Measurements from ENCODE around the gene OLFML2B. TPM values are rescaled to one million over a fixed set of nuclear protein-coding genes. Genes with fewer than 3 reads are reported as not detected.

Gene OLFML2B
- total RNA-seq, 4 donors from 2014 or later, result 0.11 to 5.7 (median 1.7) TPM

GRCh38 chr1:161985301-161985822 lies 38.3 kb downstream of the OLFML2B start:
- H3K27me3 ChIP-seq, result peaks cover 0 to 21% (median 0%) of the 10 kb centered on the region in 4 donors
- TF ChIP-seq POLR2A (IDR thresholded peaks at IDR 0.05) (no peak), CTCF (IDR thresholded peaks at IDR 0.05) (no peak)
- no peaks in the 10 kb centered on the region for H3K36me3 ChIP-seq
- DNase-seq, result no peak
- 75% methylated on average over 3 of the region's 5 CpGs; no CpG with 5 or more reads in 1 of the 2 donors for WGBS, 2 donors
- intact Hi-C loops (cut with DNase I), result no loop called here
- no peak overlapping the region for H3K27ac ChIP-seq
- H3K4me1 ChIP-seq, result peaks cover 0 to 7% (median 0%) of the 10 kb centered on the region in 3 donors
- peaks cover 0 to 8% (median 0%) of the 10 kb centered on the region in 3 donors for H3K9me3 ChIP-seq
- H3K4me3 ChIP-seq, result no peak overlapping the region

- intact Hi-C loops (cut with DNase I), result no loop called here
- H3K4me3 ChIP-seq, result no peak overlapping the region
- no peak for TF ChIP-seq CTCF (IDR thresholded peaks at IDR 0.05)
- peaks cover 0 to 17% (median 0%) of the 10 kb centered on the region in 4 donors for H3K27me3 ChIP-seq
- DNase-seq, result no peak
- peaks cover 0 to 7% (median 0%) of the 10 kb centered on the region in 3 donors for H3K4me1 ChIP-seq
- H3K27ac ChIP-seq, result no peak overlapping the region
- peaks cover 0 to 8% (median 0%) of the 10 kb centered on the region in 3 donors for H3K9me3 ChIP-seq
- H3K36me3 ChIP-seq, result no peaks in the 10 kb centered on the region
- WGBS, 2 donors, result 93 to 95% methylated on average over 18 to 19 of the region's 22 CpGs
Measured at GRCh38 chr1:161983725-161984124, 39.9 kb downstream of the OLFML2B start.

GRCh38 chr1:161982917-161983316 lies 40.8 kb downstream of the OLFML2B start:
- Histone ChIP-seq H3K27ac (no peak overlapping the region), H3K36me3 (no peaks in the 10 kb centered on the region), H3K4me1 (peaks cover 0 to 7% (median 0%) of the 10 kb centered on the region in 3 donors), H3K27me3 (peaks cover 0 to 9% (median 0%) of the 10 kb centered on the region in 4 donors), H3K4me3 (no peak overlapping the region), H3K9me3 (peaks cover 0 to 8% (median 0%) of the 10 kb centered on the region in 3 donors)
- WGBS, 2 donors, result 83 to 86% methylated on average over 9 of the region's 9 CpGs
- DNase-seq, result no peak
- no peak for TF ChIP-seq CTCF (IDR thresholded peaks at IDR 0.05)
- no peak for TF ChIP-seq POLR2A (IDR thresholded peaks at IDR 0.05)
- intact Hi-C loops (cut with DNase I), result no loop called here

- no peak for DNase-seq
- WGBS, 2 donors, result 69 to 77% methylated on average over 4 of the region's 5 CpGs
- Histone ChIP-seq H3K27ac (no peak overlapping the region), H3K4me1 (peaks cover 0 to 7% (median 0%) of the 10 kb centered on the region in 3 donors), H3K9me3 (peaks cover 0 to 4% (median 0%) of the 10 kb centered on the region in 3 donors), H3K4me3 (no peak overlapping the region), H3K36me3 (no peaks in the 10 kb centered on the region), H3K27me3 (peaks cover 0 to 5% (median 0%) of the 10 kb centered on the region in 4 donors)
- intact Hi-C loops (cut with DNase I), result no loop called here
- TF ChIP-seq CTCF (IDR thresholded peaks at IDR 0.05) (no peak), POLR2A (IDR thresholded peaks at IDR 0.05) (no peak)
Measured at GRCh38 chr1:161982507-161982895, 41.2 kb downstream of the OLFML2B start.

GRCh38 chr1:161981735-161982506 lies 41.7 kb downstream of the OLFML2B start:
- intact Hi-C loops (cut with DNase I), result no loop called here
- no peak for DNase-seq
- Histone ChIP-seq H3K27ac (no peak overlapping the region), H3K4me3 (no peak overlapping the region), H3K9me3 (no peaks in the 10 kb centered on the region), H3K4me1 (peaks cover 0 to 7% (median 0%) of the 10 kb centered on the region in 3 donors), H3K36me3 (no peaks in the 10 kb centered on the region), H3K27me3 (peaks cover 0 to 4% (median 0%) of the 10 kb centered on the region in 4 donors)
- 48 to 53% methylated on average over 6 to 7 of the region's 11 CpGs for WGBS, 2 donors
- TF ChIP-seq CTCF (IDR thresholded peaks at IDR 0.05) (no peak), POLR2A (IDR thresholded peaks at IDR 0.05) (no peak)

Measured in esophagus squamous epithelium (tissue), 5 donors.